ENCODE measurements around the gene NTN4.
"Not testable (repeated sequence)": the region's sequence is repeated elsewhere in the genome, so short reads cannot be mapped to it uniquely, and the experiment has no call there.

Gene NTN4

DNA sequence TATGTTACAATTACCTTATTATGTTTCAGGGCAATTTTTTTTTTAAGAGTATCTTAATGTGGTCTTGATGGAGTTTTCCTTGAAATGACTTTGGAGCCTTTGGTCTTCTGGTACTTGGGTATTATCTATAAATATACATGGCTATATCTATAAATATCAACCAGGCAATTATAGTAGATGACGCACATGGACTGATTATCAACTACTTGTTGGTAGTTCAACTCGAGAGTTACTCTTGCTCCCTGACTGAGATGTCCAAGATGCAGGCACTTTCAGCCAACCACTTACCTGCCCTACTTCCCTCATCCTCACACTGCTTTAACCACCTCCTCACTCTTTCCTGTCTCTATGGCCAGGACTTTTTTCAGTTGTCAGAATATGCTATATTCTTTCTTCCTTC lies 85.4 kb downstream of the NTN4 start:
- no peak for DNase-seq

DNA sequence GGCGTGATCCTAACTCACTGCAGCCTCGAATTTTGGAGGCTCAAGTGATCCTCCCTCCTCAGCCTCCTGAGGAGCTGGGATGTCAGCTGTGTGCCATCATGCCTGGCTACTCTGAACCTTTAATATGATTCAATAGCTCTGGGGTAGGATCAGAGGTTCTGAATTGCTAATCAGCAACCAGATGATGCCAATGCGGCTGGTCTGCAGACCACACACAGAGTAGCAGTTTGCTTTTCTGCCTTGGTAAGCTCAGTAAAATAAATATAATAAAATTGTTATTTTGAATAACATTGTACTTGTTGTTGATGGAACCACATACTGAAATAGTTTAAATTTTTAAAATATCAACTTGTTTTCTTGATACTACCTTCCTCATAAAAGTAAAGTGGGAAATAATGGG lies 86.6 kb downstream of the NTN4 start:
- DNase-seq: no peak

DNA sequence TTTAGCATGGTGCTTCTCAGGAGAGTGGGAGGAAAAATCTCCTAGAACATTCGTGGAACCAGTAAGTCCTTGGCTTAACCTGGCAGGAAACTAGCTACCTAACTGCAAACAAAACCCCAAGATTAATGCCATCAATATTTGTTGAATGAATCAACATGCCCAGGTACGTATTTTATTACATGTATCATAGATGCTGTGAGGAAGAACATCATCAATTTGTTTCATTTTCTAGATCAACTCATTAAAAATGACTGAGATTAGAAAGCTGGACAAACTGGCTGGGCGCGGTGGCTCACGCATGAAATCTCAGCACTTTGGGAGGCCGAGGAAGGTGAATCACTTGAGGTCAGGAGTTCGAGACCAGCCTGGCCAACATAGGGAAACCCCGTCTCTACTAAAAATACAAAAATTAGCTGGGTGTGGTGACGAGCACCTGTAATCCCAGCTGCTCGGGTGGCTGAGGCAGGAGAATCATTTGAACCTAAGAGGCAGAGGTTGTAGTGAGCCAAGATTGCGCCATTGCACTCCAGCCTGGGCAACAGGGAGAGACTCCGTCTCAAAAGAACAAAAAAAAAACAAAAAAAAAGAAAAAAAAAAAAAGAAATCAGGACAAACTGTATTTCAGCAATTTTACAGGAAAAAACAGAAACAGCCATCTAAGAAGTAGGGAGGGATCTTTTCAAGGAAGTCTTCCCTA lies 88.7 kb downstream of the NTN4 start:
- DNase-seq: no peak

DNA sequence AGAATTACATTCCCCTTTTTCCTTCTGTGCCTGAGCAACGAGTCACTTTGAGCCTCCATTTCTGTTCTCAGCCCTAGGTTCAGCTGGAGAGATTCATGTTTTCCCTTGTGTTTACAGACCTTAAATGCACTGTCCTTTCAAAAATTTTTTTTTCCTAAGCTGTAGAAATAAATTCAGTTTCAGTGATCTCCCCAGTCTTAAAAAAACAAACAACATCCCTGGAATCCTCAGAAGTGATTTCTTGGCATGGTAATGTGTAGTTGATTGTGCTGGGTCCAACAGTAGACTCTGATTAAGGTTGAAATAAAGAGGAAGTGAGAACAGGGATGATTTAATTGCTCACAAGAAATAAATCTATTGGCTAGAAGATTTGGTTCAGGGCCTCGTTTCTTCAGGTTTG lies 89.3 kb downstream of the NTN4 start:
- no peak for DNase-seq

DNA sequence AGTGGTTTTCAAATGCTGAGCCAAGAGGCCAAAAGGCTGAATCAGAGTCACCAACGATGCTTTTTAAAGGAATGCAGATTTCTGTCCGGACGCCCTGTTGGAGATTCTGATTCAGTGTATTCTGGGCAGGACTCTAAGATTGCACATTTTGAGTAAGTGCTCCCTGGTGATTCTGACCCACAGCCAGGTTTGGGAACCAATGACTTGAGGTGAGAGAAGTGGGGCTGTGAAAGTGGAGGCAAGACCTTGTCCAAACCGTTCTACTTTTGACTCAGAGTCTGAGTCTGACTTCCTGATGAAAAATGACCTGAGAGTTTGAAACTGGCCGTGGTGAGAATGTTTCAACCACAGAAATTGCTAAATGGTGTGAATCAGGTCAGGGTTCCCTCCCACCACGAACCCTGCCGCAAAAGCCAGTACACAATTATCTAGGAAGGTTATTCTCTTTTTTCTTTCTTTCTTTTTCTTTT lies 90.2 kb downstream of the NTN4 start:
- no peak for DNase-seq

DNA sequence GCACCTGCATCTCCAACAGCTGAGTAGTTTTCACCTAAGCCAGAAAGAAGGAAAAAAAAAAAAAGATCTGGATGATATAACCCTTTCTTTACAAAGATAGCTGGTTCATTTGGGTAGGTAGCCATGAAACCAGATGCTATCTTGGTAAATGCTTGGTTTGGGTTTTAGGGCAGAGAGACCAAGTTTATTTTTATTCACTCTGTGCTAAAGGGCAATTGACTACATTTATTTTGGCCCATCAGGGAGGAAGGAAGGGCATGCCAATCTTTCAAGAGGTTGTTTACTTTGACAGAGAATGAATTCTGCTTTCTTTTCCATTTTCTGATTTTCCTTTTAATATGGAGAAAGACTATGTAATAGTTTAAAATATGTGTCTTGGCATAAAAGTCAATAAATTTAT lies 91.0 kb downstream of the NTN4 start:
- DNase-seq: no peak

DNA sequence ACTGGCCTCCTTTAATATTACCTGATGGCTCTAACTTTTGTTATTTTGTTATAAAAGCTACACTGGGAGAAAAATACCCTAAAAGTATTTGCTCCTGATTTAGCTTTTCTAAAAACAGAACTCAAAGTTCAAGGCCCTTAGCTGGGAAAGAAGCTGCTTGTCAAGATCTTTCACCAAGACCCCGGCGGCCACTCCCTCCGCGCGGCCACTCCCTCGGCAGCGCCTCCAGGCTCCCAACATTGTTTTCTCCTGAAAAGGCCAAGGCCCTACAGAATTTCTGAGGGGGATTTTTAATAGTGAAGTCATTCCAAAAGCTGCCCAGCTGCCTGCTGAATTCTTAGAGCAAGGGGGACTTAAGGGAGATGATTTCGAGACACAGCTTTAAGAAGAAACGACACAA lies 96.4 kb downstream of the NTN4 start:
- no peak for DNase-seq

DNA sequence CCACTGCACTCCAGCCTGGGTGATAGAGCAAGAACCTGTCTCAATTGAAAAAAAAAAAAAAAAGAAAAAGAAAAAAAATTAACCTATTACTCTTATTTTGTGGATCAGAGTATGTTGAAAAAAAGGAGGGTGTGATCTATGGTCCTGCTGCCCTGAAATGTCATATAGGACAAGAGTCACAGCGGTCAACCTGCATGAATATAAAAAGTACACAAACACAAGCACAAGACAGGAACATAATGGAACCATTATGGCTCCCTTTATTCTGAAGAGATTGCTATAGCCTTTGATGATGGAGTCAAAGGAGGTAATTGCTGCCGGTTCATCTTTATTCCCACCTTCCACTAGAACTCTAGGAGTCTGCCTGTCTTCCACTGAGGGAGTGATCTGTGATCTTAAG lies 96.9 kb downstream of the NTN4 start:
- no peak for DNase-seq

DNA sequence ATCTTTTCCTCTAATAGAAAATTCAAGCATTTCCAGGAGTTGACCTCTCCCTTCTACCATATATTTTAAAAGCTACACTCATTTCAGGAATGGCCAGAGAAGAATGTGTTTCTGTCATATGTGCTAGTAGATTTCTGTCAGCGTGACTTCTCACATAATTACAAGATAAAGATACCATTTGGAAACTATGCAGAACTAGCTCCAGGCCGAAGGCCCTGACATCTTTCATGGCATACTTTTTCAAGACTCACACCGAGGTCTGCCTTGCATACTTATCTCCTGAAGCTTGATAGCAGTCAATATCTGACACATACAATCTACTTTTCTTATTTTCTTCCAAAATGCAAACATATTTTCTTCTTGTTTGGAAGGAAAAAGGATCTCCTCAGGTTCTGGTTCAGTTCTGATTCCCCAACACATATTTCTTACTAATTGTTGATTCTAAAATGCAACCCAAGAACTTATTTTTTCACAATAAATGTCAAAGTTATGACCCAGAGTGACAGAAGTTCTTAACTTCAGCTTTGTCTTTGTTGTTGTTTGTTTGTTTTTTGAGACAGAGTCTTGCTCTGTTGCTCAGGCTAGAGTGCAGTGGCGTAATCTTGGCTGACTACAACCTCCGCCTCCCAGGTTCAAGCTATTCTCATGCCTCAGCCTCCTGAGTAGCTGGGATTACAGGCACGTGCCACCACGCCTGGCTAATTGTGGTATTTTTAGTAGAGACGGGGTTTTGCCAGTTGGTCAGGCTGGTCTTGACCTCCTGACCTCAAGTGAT lies 99.5 kb downstream of the NTN4 start:
- no peak for DNase-seq

DNA sequence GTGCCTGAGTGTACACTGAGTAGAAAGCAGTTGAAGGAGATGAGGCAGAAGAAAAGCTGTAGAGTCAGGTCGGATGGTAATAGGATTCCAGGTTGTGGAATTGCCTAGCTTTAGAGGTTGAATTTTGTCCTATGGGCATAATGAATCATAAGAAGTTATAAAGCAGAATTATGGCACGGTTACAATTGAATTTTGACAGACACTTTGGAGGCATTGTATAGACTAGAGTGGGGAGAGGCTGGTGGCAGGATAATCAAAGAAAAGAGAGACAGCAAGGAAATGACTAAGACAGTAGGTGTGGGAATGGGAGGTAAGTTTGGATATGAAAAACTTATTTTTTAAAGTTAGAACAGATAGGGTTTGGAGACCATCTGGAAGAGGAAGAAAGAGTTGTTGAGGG lies 102.6 kb downstream of the NTN4 start:
- DNase-seq: no peak

DNA sequence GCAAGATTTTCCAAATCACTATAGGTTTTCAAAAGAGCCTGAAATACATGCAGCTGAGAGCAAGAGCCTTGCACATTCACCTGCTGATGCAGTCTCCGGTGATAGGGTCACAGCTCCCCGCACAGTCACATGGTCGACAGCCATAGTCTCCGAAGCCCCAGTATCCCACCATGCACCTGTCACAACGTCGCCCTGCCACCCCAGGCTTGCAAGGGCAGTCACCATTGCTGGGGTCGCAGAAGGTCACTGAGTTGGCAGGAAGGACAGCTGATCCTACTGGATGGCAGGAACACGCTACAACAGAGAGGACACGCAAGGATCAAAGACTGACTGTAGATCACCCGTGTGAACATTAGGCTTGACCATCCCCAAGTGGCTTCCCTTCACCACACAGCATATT lies 107.1 kb downstream of the NTN4 start:
- DNase-seq: no peak

DNA sequence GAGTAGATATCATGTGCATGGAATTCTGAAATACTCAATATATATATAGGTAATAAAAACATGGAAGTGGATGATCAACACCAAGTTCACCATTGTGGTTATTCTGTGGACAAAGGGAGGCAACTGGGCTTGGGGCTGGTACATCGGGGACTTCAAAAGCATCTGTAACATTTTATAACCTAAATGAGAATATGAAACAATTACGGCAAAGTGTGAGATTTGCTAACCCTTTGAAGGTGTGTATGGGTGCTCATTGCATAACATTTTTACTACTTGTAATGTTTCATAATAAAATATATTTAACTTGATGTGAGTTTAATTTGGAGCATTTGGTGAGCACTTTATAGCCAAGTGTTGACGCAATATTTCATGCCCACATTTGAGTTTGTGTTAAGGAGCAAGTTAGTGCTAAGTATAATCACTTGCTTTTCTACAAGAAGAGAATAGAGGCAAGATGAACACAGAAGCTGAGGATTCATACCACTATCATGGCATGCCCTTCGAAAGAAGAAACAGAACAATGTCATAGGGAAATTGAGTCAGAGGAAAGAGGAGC lies 109.3 kb downstream of the NTN4 start:
- no peak for DNase-seq

DNA sequence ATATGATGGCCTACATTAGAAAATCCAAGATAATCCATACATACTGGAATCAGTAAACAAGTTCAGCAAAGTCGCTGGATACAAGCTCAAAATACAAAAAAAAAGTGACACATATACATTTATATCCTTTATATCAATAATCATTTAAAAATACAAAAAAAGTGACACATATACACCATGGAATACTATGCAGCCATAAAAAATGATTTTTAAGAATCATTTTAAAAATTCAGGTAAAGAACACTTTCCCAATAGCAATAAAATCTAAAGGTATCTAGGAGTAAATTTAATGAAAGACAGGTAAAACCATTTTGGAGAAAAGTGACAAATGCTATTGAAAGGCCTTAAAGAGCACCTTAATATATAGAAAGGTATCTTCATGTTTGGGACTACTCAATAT lies 111.9 kb downstream of the NTN4 start:
- no peak for DNase-seq

DNA sequence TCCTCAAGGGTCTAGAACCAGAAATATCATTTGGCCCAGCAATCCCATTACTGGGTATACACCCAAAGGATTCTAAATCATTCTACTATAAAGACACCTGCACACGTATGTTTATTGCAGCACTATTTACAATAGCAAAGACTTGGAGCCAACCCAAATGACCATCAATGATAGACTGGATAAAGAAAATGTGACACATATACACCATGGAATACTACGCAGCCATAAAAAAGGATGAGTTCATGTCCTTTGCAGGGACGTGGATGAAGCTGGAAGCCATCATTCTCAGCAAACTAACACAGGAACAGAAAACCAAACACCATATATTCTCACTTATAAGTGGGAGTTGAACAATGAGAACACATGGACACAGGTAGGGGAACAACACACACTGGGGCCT lies 112.8 kb downstream of the NTN4 start:
- DNase-seq: not testable (repeated sequence)

DNA sequence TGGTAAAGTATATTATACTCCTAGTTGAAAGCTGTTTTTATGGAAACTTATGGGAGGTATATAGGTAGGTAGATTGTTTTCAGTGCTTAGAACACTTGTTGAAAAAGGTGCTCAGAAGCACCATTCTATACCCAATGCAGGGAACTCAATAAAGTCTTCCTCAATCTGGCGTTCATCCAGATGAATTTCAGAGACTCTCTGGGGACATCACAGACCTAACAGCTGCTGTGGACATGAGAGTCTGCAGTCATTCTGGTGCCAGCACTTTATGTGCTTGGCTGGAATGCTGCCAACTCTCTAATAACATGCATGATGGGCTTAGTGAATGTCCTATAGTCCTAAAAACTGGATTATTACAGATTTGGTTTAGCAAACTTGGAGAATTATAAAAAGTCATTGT lies 115.9 kb downstream of the NTN4 start:
- DNase-seq: no peak

DNA sequence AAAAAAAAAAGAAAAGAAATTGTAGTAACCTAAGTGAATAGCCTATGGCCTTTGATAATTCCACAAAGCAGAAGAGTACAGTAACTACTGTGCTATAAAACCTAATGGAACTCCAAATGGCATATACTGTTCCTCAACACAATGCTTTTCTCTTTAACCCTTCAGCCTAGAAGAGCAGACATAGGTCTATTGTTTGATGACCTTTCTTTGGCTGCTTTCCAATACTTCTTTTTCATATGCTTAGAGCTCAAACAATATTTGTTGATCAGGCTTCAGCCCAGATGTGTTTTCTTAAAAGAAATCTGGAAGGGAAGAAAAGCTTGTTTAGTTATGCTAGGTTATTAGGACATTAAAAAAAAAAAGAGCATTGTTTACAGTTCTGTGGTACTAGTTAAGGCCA lies 116.4 kb downstream of the NTN4 start:
- no peak for DNase-seq

DNA sequence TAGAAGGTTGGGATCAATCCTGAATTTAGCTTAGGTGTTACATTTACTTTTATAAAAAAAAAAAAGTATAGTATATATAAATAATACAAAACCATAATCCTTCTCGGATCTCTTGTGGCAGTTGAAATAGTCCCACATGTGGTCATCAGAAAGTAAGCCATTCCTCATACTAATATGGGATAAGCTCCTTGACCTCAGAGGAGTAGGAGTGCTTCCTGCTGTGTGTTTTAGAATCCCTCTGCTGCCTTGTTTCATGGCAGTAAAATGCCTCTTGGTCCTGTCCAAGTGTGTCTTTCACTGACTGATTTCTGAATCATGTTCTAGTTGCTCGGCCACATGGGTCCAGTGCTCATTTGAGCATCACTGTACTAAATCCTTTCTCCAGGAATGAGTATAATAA lies 117.0 kb downstream of the NTN4 start:
- DNase-seq: no peak

DNA sequence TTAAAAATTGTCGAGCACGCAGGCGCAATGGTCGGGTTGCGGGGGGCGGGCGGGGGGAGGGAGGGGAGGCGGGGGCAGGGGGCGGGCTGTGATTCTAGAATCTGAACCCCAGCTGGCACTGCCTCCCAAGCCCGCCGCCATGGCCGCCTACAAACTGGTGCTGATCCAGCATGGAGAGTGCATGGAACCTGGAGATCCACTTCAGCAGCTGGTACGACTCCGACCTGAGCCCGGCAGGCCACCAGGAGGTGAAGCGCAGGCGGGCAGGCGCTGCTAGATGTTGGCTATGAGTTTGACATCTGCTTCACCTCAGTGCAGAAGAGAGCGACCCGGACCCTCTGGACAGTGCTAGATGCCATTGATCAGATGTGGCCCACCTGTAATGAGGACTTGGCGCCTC lies 118.4 kb downstream of the NTN4 start:
- DNase-seq: no peak

DNA sequence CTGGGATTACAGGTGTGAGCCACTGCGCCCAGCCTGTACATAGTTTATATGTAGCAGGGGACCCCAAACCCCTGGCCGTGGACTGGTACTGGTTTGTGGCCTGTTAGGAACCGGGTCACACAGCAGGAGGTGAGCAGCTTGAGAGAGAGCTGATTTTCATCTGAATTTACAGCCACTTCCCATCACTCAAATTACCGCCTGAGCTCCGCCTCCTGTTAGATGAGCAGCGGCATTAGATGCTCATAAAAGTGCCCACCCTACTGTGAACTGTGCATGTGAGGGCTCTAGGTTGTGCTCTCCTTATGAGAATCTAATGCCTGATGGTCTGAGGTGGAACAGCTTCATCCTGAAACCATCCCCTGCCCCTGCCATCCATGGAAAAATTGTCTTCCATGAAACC lies 119.3 kb downstream of the NTN4 start:
- DNase-seq: no peak

DNA sequence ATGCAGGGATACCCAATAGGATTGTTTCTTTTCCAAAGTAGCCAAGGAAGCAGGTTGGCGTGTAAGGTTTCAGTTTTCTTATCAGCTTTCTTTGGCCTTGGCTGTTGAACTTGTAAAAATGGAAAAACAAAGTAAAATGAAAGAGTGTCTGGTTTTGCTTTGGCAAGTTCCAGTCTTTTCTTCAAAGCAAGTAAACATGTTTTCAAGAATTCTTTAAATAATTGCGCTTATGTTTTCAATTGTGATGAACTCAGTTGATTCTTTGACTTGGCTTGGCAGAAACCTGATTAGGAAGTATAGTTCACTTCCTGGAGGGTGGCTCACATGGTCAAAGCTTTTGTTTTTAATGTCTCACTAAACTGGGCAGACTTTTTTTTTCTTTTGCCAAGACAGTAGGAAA lies 127.0 kb downstream of the NTN4 start:
- DNase-seq: no peak

DNA sequence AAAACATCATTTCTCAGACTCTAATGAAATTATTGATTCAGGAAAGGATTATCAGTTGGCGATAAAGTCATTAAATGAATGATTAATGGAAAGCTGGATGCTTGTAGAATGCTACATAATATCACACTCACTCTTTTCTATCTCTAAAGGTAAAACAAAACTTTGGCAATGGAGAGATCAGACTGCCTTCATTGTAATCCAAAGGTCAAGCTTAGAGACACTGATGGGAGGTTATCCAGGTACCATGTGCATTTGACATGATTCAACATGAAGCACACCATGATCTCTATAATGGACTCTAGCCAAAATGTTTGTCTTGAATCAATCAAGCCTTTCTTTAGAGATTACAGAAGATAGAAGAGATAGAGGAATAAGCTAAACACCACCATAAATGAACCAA lies 129.2 kb downstream of the NTN4 start:
- no peak for DNase-seq

DNA sequence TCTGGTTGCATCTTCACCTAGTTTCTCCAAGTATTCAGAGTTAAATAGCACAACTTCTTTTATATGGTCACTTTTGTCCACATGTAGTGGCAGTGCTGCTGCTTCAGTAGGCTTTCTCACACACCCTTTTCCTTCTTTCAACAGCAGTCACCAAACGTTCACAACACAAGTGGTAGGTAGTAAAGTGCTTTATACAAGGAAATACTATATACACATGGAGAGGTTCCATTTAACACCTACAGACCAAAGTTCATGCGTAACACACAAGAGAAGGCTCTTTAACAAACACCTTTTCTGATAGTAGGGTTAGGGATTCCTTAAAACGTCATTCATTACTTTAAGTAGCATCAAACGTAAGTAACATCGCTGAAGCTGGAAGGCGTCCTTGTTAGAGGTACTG lies 132.2 kb downstream of the NTN4 start:
- DNase-seq: no peak

DNA sequence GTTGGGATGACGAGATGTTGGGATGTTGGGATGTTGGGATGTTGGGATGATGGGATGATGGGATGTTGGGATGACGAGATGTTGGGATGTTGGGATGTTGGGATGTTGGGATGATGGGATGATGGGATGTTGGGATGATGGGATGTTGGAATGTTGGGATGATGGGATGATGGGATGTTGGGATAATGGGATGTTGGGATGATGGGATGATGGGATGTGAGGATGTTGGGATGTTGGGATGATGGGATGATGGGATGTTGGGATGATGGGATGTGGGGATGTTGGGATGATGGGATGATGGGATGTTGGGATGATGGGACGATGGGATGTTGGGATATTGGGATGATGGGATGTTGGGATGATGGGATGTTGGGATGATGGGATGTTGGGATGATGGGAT lies 135.9 kb downstream of the NTN4 start:
- not testable (repeated sequence) for DNase-seq

DNA sequence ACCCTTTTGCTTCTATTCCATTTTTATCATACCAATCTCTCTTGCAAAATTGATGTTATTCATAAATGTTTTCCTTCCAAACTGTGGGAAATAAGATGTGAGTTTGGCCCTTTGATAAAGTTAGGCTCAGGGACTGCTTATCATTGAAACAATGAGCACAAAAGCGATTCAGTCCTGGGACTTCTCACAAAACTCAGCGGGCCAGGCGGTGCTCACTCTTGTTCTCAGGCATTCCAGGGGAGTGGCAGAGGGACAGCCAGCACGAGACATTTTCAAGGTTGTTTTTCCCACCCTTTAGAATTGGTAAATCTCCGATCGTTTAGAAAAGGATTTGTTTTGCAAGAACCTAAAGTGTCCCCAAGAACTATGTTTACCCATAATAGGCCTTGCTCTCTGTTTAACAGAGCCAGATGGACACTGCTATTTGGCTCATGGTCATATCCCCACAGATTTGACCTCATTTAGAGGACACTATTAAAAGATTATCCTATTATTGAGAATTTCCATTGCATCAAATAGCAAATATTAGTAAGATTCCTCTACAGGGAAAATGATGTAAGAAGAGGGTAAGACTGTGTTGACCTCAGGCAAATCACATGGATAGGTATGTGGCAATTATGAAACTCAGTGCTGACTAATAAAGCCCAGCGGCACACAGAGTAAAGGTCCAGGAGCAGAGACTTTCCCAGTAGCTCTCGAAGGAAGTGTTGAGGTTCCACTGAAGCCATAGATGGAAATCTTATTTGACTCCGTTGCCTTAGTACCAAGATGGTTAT lies 136.6 kb downstream of the NTN4 start:
- no peak for DNase-seq

Measured in activated effector memory CD4-positive, alpha-beta T cell treated with anti-CD3 and anti-CD28 coated beads, Interleukin-2, amount 50 U/mL, for 16 hours (primary cell).